ENCODE data around the gene PNLIPRP2. TPM values are rescaled to one million over a fixed set of nuclear protein-coding genes. Genes with fewer than 3 reads are reported as not detected.

The PNLIPRP2 gene
- total RNA-seq, 1 donor from 2014 or later, result not detected

DNA sequence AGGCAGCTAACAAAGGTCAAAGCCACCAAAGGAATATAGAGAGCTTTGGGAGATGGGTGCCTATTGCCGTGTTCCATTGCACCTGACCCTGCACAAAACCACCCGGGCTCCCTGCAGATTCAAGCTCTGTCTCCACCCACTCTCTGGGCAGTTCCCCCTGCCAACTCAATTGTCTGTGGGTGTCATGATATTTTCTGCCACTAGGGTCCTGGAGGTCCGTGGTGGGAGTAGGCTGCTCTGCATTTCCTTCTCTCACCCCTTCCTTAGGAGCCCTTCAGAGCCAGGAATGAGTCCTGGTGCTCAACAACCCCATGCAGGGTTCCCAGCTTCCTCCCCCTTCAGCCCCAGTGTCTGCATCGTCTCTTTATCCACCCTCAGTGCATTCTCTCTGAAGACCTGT lies 34.1 kb downstream of the PNLIPRP2 start:
- no peak for DNase-seq
- Mint-ChIP-seq H3K27me3 (peaks cover 2% of the 10 kb centered on the region), H3K9me3 (no peaks in the 10 kb centered on the region), H3K36me3 (ENCODE audit: low read depth) (no peaks in the 10 kb centered on the region), H3K27ac (no peak overlapping the region), H3K4me3 (no peak overlapping the region), H3K4me1 (no peaks in the 10 kb centered on the region)
- intact Hi-C loops (cut with micrococcal nuclease), result no loop called here

DNA sequence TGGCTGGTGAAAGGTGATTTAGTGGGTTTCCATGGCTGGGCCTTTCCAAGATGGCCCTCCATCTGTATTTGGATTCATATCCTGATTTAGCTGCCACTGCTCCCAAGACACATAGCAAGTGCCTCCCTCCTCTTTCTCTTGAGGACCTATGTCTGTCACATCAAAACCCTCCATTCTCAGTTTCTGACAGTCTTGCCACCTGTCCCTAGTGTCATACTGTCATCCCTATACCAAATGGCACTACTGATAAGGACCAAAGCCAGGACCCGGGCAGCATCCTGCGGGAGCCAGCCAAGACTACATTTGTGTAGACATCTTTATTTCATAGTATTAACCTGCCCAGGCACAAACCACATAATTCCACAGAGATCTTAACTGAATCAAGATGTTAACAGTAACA lies 34.8 kb downstream of the PNLIPRP2 start:
- Mint-ChIP-seq H3K36me3 (ENCODE audit: low read depth) (no peaks in the 10 kb centered on the region), H3K27ac (no peak overlapping the region), H3K4me3 (no peak overlapping the region), H3K9me3 (no peaks in the 10 kb centered on the region), H3K4me1 (no peaks in the 10 kb centered on the region), H3K27me3 (peaks cover 2% of the 10 kb centered on the region)
- DNase-seq, result no peak
- intact Hi-C loops (cut with micrococcal nuclease), result no loop called here

DNA sequence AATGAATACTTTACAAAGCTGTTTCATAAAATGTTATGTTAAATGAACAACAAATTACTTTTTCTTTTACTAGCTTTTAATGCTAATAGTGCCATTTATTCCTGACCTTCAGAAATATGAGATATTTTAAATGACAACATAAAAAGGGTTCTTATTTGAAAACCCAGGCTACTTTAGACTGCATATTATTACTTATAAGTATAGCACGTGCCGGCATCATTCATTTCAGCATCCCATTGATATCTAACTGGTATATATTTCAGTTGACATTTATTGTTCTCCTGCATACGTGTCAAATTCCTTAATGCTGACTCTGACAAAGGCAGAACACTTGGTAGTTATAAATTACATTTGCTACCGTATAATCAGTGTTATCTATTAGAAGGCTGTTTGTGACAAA lies 35.3 kb downstream of the PNLIPRP2 start:
- no peak for DNase-seq
- no peaks in the 10 kb centered on the region for H3K4me1 Mint-ChIP-seq
- no peaks in the 10 kb centered on the region for H3K9me3 Mint-ChIP-seq
- intact Hi-C loops (cut with micrococcal nuclease), result no loop called here
- H3K36me3 Mint-ChIP-seq (ENCODE audit: low read depth), result no peaks in the 10 kb centered on the region
- H3K27ac Mint-ChIP-seq, result no peak overlapping the region
- H3K4me3 Mint-ChIP-seq, result no peak overlapping the region
- peaks cover 2% of the 10 kb centered on the region for H3K27me3 Mint-ChIP-seq

DNA sequence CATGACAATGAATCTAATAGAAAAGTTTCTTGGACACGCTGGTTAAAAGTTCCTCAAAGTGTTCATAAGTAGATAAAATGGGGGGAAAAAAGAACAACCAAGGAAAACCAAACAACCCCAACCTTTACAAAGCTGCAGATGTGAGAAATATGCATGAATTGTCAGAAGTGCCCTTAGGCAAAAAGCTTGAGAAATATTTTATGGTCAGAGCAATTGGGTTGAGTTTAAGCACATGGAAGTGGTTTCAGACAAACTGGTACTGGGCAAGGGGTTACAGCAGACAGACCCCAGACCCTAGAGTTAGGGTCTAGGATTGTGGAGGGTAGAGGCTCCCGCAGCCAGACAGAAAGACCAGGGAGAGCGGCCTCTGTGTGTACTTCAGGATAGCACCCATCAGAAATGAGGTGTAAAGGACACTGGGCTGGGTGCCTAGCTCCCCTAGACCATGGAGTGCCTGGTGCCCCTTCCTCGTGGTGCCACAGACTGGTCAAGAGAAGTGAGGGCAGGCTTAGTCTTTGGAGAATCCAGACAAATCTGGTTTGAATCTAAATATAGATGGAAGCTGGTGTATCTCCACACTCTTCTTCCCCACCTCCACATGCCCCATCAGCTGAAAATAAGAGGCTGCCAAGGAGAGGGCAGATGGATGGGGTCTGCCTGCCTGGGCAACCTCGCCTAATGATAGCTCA lies 37.3 kb downstream of the PNLIPRP2 start:
- H3K9me3 Mint-ChIP-seq, result no peaks in the 10 kb centered on the region
- no peaks in the 10 kb centered on the region for H3K36me3 Mint-ChIP-seq (ENCODE audit: low read depth)
- H3K27me3 Mint-ChIP-seq, result no peaks in the 10 kb centered on the region
- no peak overlapping the region for H3K27ac Mint-ChIP-seq
- DNase-seq, result no peak
- intact Hi-C loops (cut with micrococcal nuclease), result no loop called here
- H3K4me3 Mint-ChIP-seq, result no peak overlapping the region
- no peaks in the 10 kb centered on the region for H3K4me1 Mint-ChIP-seq

DNA sequence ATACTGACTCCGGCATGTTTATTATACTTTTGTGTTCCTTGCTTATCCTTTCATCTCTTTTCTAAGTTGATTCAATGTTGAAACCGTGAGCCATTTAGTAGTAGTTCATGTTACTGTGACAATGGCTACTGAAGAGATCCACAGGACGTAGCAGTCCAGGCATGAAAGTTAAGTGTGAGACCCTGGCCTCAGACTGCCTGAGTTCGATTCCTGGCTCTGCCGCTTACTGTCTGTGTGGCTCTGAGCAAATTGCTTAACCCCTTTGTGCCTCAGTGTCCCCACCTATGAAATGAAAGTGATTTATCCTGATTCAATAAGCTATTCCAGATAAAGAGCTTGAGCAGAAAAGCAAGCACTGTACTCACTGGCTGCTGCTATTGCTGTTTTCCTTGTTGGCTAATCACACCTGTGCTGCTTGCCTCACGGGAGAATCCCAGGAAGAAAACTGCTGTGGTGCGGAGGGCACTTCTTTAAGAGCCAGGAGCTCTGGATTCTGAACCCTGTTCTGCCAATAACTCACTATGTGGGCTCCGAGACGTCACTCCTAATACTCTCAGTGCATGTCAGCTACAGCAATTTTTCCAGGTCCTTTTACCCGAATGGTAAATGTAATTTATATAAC lies 38.4 kb downstream of the PNLIPRP2 start:
- Mint-ChIP-seq H3K27ac (no peak overlapping the region), H3K27me3 (no peaks in the 10 kb centered on the region), H3K4me3 (no peak overlapping the region), H3K36me3 (ENCODE audit: low read depth) (no peaks in the 10 kb centered on the region), H3K4me1 (no peaks in the 10 kb centered on the region), H3K9me3 (no peaks in the 10 kb centered on the region)
- intact Hi-C loops (cut with micrococcal nuclease), result no loop called here
- DNase-seq, result no peak

DNA sequence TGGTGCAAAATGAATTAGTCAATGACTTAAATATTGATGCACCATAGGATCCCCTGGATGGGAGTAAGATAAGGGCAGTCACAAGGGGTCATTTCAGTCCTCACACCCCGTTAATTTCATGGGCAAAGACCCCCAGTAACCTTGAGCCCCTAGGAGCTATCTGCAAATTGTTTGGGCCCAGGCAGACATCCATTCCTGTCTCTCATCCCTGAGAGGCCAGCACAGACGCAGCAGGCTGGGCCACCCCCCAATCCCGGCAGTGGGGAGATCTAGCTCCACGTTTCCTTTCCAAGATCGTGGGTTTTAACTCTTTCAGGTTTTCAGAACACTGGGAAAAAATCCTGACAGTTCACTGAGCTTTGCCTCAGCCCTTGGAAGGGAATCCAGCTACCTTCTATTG lies 40.1 kb downstream of the PNLIPRP2 start:
- no peak for DNase-seq
- Mint-ChIP-seq H3K36me3 (ENCODE audit: low read depth) (no peaks in the 10 kb centered on the region), H3K4me1 (no peaks in the 10 kb centered on the region), H3K27ac (no peak overlapping the region), H3K4me3 (no peak overlapping the region), H3K27me3 (no peaks in the 10 kb centered on the region), H3K9me3 (no peaks in the 10 kb centered on the region)
- intact Hi-C loops (cut with micrococcal nuclease), result no loop called here

DNA sequence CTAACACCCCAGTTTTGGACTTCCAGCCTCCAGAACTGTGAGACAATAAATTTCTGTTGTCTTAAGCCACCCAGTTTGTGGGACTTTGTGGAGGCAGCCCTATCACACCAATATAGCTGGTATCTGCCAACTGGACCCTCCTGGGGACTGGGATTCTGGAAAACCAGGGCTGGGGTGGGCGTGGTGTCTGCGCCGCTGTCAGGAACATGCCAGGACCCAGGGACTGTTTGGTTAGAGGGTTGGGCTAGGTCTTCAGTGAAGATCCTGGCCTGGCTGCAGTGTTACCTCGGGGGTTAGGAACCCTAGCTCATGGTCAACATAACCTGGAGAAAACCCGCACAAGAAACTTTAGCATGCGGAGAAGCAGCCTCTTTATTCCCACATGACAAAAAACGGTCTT lies 42.6 kb downstream of the PNLIPRP2 start:
- intact Hi-C loops (cut with micrococcal nuclease), result no loop called here
- Mint-ChIP-seq H3K4me3 (no peak overlapping the region), H3K4me1 (no peaks in the 10 kb centered on the region)

DNA sequence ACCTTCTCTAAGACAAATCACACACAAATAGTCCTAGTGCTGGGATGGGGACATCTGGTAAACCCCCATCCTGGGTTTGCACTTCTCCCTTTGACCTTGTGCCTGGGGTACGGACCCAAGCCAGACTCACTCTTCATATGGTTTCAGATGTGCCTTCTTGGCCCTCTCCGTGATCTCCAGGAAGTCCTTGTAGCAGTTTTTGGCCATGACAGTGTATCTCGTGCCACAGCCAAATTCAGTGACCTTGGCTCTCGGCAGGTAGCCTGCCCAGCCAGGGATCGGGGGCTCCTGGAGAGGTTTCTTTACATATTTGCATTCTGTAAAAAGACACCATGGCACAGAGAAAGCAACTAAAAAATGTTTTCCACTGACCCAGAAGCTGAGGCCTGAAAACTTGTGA lies 43.9 kb downstream of the PNLIPRP2 start:
- Mint-ChIP-seq H3K4me3 (no peak overlapping the region), H3K27ac (no peak overlapping the region), H3K36me3 (ENCODE audit: low read depth) (no peaks in the 10 kb centered on the region), H3K4me1 (no peaks in the 10 kb centered on the region), H3K9me3 (no peaks in the 10 kb centered on the region), H3K27me3 (no peaks in the 10 kb centered on the region)
- intact Hi-C loops (cut with micrococcal nuclease), result no loop called here
- no peak for DNase-seq

More for the DNA sequence above, 42.6 kb downstream of the PNLIPRP2 start:
- H3K27ac Mint-ChIP-seq, result no peak overlapping the region
- H3K9me3 Mint-ChIP-seq, result no peaks in the 10 kb centered on the region
- H3K27me3 Mint-ChIP-seq, result no peaks in the 10 kb centered on the region
- H3K36me3 Mint-ChIP-seq (ENCODE audit: low read depth), result no peaks in the 10 kb centered on the region
- DNase-seq, result no peak

DNA sequence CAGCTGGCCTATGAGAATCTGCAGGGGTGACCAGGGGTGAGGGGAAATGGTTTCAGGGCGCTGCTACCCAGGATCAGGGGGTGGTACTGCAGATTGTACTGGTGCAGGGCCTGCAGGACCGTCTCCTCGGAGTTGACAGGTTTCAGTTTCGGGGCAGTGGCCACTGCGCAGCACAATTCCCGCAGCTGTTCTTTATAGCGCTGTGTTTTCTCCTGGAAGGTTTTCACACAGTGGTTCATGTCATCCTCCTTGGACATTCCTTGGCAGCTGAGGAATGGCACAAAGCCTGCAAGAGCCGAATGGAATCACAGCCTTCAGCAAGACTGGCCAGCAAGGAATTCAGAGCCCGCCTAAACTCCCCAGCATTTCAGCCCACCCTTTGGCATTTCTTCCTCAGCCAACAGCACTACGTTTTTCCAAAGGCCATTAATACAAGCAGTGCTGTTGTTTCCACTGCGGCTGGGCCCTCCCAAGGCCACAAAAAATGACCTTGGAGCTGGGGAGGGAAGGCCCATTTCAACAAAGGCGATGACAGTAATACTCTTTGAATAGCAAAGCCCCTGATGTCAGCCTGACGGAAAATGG lies 44.9 kb downstream of the PNLIPRP2 start:
- no peak for DNase-seq
- Mint-ChIP-seq H3K27ac (no peak overlapping the region), H3K4me1 (no peaks in the 10 kb centered on the region), H3K9me3 (no peaks in the 10 kb centered on the region), H3K4me3 (no peak overlapping the region), H3K27me3 (peaks cover 3% of the 10 kb centered on the region), H3K36me3 (ENCODE audit: low read depth) (no peaks in the 10 kb centered on the region)
- intact Hi-C loops (cut with micrococcal nuclease), result no loop called here

DNA sequence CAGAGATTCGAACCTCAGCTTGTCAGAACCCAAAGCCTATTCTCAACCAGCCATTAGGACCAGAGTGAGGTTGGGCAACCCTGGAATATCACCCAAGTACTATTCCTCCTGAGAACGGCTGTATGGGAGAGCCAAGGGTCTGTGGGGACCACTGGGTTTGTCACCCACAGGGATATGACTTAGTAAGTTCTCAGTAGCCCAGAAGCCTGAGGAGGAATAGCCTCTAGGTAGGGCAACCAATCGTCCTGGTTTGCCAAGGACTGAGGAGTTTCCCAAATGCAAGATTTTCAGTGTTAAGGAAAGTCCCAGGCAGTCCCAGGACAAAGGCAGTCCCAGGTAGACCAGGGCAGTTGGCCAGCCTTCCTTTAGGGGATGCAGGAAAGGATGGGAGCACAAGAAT lies 46.7 kb downstream of the PNLIPRP2 start:
- no peak for DNase-seq
- peaks cover 14% of the 10 kb centered on the region for H3K27me3 Mint-ChIP-seq
- H3K27ac Mint-ChIP-seq, result no peak overlapping the region
- H3K4me3 Mint-ChIP-seq, result no peak overlapping the region
- H3K9me3 Mint-ChIP-seq, result no peaks in the 10 kb centered on the region
- no peaks in the 10 kb centered on the region for H3K4me1 Mint-ChIP-seq
- intact Hi-C loops (cut with micrococcal nuclease), result no loop called here
- H3K36me3 Mint-ChIP-seq (ENCODE audit: low read depth), result no peaks in the 10 kb centered on the region

DNA sequence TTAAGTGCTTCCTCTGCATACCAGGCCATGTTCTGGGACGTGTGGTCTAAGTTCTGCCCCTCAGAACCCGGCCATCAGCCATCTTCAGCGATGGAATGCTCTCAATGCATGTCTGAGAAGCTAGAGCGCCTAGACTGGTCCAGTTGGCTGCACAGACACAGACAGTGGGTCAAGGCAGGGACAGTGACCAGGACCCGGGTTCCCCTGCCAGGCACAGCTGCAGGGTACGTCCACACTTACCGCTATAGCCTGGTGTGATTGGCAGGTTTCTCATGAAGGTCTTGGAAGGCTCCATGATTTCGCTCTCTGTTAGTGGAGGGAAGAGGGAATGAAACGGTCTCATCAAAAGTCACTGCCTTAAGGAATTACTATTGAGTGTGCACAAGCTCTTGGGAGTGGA lies 47.3 kb downstream of the PNLIPRP2 start:
- Mint-ChIP-seq H3K27me3 (peaks cover 14% of the 10 kb centered on the region), H3K36me3 (ENCODE audit: low read depth) (no peaks in the 10 kb centered on the region), H3K9me3 (no peaks in the 10 kb centered on the region), H3K27ac (no peak overlapping the region), H3K4me3 (no peak overlapping the region), H3K4me1 (no peaks in the 10 kb centered on the region)
- intact Hi-C loops (cut with micrococcal nuclease), result no loop called here
- no peak for DNase-seq

DNA sequence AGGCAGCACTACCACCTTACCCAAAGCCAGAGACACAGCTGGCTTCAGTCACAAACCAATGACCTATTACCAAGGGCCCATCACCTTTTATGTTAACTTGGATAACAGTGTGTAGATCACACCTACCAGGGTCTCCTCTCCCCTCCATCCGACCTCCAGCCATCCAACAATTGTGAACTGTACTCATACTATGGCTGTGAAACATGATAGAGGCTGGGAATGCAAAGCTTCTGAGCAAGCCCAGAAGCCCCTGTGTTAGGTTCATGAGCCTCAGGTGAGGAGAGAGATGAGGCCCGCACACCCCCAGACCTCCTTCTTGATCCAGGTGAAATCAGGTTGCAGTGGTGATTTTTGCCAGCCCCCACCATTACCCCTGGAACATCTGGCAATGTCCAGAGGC lies 47.7 kb downstream of the PNLIPRP2 start:
- peaks cover 14% of the 10 kb centered on the region for H3K27me3 Mint-ChIP-seq
- intact Hi-C loops (cut with micrococcal nuclease), result no loop called here
- no peak overlapping the region for H3K27ac Mint-ChIP-seq
- H3K4me1 Mint-ChIP-seq, result no peaks in the 10 kb centered on the region
- DNase-seq, result no peak
- H3K36me3 Mint-ChIP-seq (ENCODE audit: low read depth), result no peaks in the 10 kb centered on the region
- H3K9me3 Mint-ChIP-seq, result no peaks in the 10 kb centered on the region
- H3K4me3 Mint-ChIP-seq, result no peak overlapping the region

DNA sequence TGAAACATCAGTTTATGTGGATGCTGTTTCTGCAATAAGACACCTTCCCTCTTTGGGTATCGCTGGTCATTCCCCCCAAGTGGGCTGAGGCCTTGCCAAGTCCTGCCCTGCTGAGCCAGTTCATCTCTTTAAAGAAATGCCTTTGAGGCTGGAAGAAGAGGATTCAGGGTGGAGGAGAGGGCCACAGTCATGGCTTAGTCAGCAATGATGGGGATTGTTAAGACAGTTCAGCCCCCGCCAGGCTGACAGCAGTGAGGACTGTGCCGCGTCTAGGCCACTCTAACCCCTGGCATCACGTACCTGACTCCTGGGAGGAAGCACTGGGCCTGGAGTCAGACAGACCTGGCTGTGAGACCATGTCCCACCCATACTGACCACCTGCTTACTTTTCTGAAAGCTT lies 48.3 kb downstream of the PNLIPRP2 start:
- no peak for DNase-seq
- Mint-ChIP-seq H3K4me1 (no peaks in the 10 kb centered on the region), H3K27me3 (peaks cover 14% of the 10 kb centered on the region), H3K4me3 (no peak overlapping the region), H3K27ac (no peak overlapping the region), H3K9me3 (no peaks in the 10 kb centered on the region), H3K36me3 (ENCODE audit: low read depth) (no peaks in the 10 kb centered on the region)
- intact Hi-C loops (cut with micrococcal nuclease), result no loop called here

DNA sequence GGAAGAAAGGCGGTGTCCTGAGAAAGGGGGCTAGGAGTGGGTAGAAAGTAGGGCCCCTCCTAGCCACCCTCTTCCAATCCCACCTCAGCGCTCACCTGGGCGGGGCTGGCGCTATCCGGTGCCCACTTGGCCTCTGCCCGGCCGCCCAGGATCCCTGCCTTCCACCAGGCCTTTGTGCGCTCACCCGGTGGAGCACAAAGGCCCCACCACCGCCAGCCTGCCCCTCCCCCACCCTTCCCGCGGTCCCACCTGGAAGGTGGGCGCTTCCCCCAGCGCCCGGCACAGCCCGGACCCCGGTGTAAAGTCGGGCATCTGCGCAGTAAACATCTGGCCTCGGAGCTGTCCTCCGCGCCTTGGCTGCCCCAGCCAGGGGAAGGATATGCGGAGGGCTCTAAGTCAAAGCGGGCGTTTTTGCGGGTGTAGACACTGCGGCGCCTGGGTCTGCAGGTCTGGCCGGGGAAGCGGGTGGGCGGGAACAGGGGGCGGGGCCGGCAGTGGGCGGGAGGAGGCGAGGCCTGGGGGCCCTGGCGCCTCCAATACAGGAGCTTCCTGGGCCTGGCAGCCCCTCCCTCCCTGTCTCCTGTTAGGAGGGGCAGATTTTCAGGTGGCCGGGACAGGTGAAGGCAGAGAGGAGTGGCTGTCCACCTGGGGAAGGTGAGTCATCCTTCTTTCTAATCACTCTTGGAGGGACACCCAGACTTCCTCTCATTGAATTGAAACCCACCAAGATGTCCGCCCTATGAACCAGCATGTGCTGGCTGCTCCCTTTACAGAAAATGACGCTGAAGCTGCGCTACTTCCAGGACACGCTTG lies 49.3 kb downstream of the PNLIPRP2 start:
- Mint-ChIP-seq H3K9me3 (no peaks in the 10 kb centered on the region), H3K27me3 (peaks cover 14% of the 10 kb centered on the region), H3K27ac (no peak overlapping the region), H3K4me1 (no peaks in the 10 kb centered on the region), H3K36me3 (ENCODE audit: low read depth) (no peaks in the 10 kb centered on the region), H3K4me3 (no peak overlapping the region)
- intact Hi-C loops (cut with micrococcal nuclease), result no loop called here
- no peak for DNase-seq
